Purkinje cell (primary cell): Measurements from ENCODE around the gene VCX3A. TPM values are rescaled to one million over a fixed set of nuclear protein-coding genes. Genes with fewer than 3 reads are reported as not detected.

Source experiments
- polyA plus RNA-seq: library from polyadenylated mRNA; unstranded; fragments of >200 nt; fragmentation: Nextera tagmentation; gene quantifications from 2 replicates; pipeline ENCODE4 v1.2.1, GENCODE V29; 2014

The VCX3A gene
- polyA plus RNA-seq: not detected in 2 replicates

GRCh38 chrX:6535018-6535417 lies at the start of gene VCX3A:
Gene VCX3A (minus strand): TSS chrX:6535118. CDS start chrX:6534497, 621 bp downstream.

